Adrenal gland (tissue), 5 donors: ENCODE data around the gene DUSP10.

Experiments
- CTCF ChIP-seq, 6 experiments: fragments of 450-650 bp in 4 of 6; fragments of 200-600 bp in 2 of 6; sonication (generic) in 1 of 6; IDR thresholded peaks; 1 replicate in 5 of 6; 2 replicates in 1 of 6; pipeline versions ENCODE4 v1.5.1 to v1.8.0; 2016 to 2021; ENCODE audit warnings: antibody characterized with exemption in 6 of 6, mild to moderate bottlenecking in 2 of 6, moderate library complexity in 1 of 6
- POLR2A ChIP-seq, 2 donors: fragments of 450-650 bp; IDR thresholded peaks; one replicate each; pipeline ENCODE4 v1.6.1; 2017; ENCODE audit warnings: antibody characterized with exemption in 2 of 2, mild to moderate bottlenecking in 2 of 2, moderate library complexity in 1 of 2
- donor health status: DM: no; HTN: no; CAD: no.

DNA sequence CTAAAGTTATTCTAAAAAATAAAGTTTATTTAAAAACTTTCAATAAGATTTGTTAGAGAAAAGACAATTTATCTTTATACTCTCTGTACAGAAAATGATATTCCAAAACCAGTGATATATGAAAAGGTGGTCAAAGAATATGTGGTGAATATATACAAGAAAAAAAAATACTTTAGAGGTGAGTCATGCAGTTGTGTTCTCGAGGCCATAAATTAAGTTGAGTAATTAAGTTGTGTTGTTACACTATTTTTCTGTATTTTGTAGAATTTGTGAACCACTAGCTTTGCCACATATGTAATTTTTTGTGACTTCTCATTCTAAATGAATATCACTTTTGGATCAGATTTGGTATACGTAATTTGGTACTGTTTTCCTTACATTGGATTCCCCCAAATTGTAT is 23.6 kb upstream of the DUSP10 start:
- no peak for TF ChIP-seq CTCF (IDR thresholded peaks at IDR 0.05)
- TF ChIP-seq POLR2A (IDR thresholded peaks at IDR 0.05), result no peak
